Transverse colon (tissue), 4 donors: ENCODE measurements around the gene RBSN.

Experiments
- CTCF ChIP-seq, 5 experiments: fragments of 200-600 bp in 3 of 5; fragments of 450-650 bp in 2 of 5; sonication (generic) in 3 of 5; IDR thresholded peaks; 1 replicate in 2 of 5; 2 replicates in 3 of 5; pipeline ENCODE4 v1.5.1; 2016 to 2017; ENCODE audit warnings: antibody characterized with exemption in 5 of 5, inconsistent platforms in 3 of 5, mild to moderate bottlenecking in 2 of 5, moderate library complexity in 1 of 5
- EP300 ChIP-seq: sonication (generic); formaldehyde crosslinking; IDR thresholded peaks from one replicate; pipeline ENCODE4 v1.6.1; 2017; ENCODE audit warnings: antibody characterized with exemption, low read depth
- POLR2A ChIP-seq: fragments of 450-650 bp; IDR thresholded peaks from one replicate; pipeline ENCODE4 v1.6.1; 2016; ENCODE audit warnings: antibody characterized with exemption, mild to moderate bottlenecking, moderate library complexity
- POLR2AphosphoS5 ChIP-seq, 3 donors: sonication (generic); formaldehyde crosslinking; IDR thresholded peaks; one replicate each; pipeline ENCODE4 v1.6.1; 2016; ENCODE audit warnings: antibody characterized with exemption in 3 of 3

DNA sequence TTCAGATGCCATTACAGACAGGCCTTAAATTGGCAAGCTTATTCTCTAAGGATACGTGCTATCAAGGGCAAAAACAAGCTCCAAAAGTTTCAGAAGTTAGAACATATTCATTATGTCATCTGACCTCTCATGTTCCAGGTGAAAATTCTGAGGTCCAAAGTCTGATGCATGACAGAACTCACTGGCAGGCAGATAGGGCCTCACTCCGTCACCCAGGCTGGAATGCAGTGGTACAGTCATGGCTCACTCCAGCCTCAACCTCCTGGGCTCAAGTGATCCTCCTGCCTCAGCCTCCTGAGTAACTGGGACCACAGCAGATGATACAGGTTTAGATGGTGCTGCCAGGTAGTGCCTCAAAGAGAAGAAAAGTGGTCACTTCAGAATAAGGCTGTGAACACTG, 49.4 kb downstream of the RBSN start:
- TF ChIP-seq POLR2A, result no peak
- no peak for TF ChIP-seq CTCF (IDR thresholded peaks at IDR 0.05)
- TF ChIP-seq POLR2AphosphoS5 (IDR thresholded peaks at IDR 0.05), result no peak
- TF ChIP-seq EP300, result no peak
